SK-N-SH (cell line): ENCODE results near the gene PLTP.

ENCODE experiments used
- CHD2 ChIP-seq: fragments of 150-350 bp; IDR thresholded peaks from 2 replicates; pipeline ENCODE4 v1.6.1; 2018; ENCODE audit warnings: low read length; ENCODE audit not compliant: partially characterized antibody
- EZH2phosphoT487 ChIP-seq: fragments of 200-600 bp; sonication (generic); IDR thresholded peaks from 2 replicates; pipeline ENCODE4 v1.6.1; 2017; ENCODE audit warnings: low read depth, mixed run types, mild to moderate bottlenecking, antibody characterized with exemption, moderate library complexity, borderline replicate concordance
- FOXM1 ChIP-seq: IDR thresholded peaks from 2 replicates; pipeline ENCODE4 v1.4.0; 2012; ENCODE audit warnings: low read depth, mild to moderate bottlenecking
- MEF2A ChIP-seq: IDR thresholded peaks from 2 replicates; pipeline ENCODE4 v1.4.0; 2012; ENCODE audit warnings: low read depth, borderline replicate concordance
- PBX3 ChIP-seq: IDR thresholded peaks from 2 replicates; pipeline ENCODE4; 2012
- POLR2AphosphoS5 ChIP-seq: IDR thresholded peaks from 2 replicates; pipeline ENCODE4 v1.6.1; 2012; ENCODE audit warnings: low read depth, low read length
- RAD21 ChIP-seq: IDR thresholded peaks from 2 replicates; pipeline ENCODE4 v1.6.1; 2012; ENCODE audit warnings: mild to moderate bottlenecking, low read length
- RFX5 ChIP-seq: IDR thresholded peaks from 2 replicates; pipeline ENCODE4 v1.6.1; 2012; ENCODE audit warnings: mild to moderate bottlenecking, improper control_type of control experiment, low read length
- SIN3A ChIP-seq: IDR thresholded peaks from 2 replicates; pipeline ENCODE4 v1.6.1; 2012; ENCODE audit warnings: low read depth, mild to moderate bottlenecking, low read length, moderate library complexity, borderline replicate concordance
- YY1 ChIP-seq: IDR thresholded peaks from 2 replicates; pipeline ENCODE4 v1.4.0; 2012; ENCODE audit warnings: low read depth, mild to moderate bottlenecking
- TF ChIP-seq, protein P1 (sequence below): fragments of 200-600 bp; sonication (generic); IDR thresholded peaks from 2 replicates; pipeline ENCODE4 v1.6.1; 2017; ENCODE audit warnings: antibody characterized with exemption, mild to moderate bottlenecking, moderate library complexity

DNA sequence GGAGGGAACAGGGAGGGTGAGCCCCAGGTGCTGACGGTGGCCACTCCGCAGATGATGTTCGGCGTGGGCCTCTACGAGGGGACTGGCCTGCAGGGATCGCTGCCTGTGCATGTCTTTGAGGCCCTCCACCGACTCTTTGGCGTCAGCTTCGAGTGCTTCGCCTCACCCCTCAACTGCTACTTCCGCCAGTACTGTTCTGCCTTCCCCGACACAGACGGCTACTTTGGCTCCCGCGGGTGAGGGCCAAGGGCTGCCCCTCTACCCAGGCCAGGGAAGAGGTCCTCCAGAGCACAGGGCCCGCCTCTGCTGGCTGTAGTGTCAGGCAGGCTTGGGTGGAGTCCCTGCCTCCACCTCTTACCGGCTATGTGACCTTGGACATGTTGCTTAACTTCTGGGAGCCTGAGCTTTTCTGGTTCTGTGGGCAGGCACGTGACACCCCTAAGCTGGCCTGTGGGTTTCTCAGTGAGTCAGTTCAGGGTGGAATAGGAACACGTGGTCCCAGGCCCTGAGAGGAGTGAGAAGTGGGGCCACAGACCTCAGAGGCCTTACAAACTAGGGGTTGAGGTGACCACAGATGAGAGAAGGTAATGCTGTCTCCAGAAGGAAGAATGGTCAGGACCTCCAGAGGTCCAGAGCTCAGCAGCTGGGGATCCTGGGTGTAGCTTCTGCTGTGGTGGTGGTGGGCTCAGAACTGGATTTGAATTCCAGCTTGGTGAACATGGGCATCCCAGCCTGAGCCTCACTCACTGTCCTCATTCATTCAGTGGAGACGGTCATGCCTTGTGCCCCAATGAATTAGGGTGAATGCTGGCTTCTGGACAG, 34.4 kb upstream of the PLTP start:
- no peak for TF ChIP-seq RAD21
- TF ChIP-seq, protein P1, sequence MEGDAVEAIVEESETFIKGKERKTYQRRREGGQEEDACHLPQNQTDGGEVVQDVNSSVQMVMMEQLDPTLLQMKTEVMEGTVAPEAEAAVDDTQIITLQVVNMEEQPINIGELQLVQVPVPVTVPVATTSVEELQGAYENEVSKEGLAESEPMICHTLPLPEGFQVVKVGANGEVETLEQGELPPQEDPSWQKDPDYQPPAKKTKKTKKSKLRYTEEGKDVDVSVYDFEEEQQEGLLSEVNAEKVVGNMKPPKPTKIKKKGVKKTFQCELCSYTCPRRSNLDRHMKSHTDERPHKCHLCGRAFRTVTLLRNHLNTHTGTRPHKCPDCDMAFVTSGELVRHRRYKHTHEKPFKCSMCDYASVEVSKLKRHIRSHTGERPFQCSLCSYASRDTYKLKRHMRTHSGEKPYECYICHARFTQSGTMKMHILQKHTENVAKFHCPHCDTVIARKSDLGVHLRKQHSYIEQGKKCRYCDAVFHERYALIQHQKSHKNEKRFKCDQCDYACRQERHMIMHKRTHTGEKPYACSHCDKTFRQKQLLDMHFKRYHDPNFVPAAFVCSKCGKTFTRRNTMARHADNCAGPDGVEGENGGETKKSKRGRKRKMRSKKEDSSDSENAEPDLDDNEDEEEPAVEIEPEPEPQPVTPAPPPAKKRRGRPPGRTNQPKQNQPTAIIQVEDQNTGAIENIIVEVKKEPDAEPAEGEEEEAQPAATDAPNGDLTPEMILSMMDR: no peak
- TF ChIP-seq RFX5: no peak
- TF ChIP-seq MEF2A: no peak
- TF ChIP-seq CHD2: no peak
- TF ChIP-seq YY1: no peak
- TF ChIP-seq EZH2phosphoT487: no peak
- no peak for TF ChIP-seq POLR2AphosphoS5
- TF ChIP-seq FOXM1: no peak
- no peak for TF ChIP-seq SIN3A
- TF ChIP-seq PBX3: no peak
